CD14-positive monocyte (primary cell): ENCODE data around the gene HSPA5. TPM values are rescaled to one million over a fixed set of nuclear protein-coding genes. Genes with fewer than 3 reads are reported as not detected.

Experiments
- DNase-seq, 3 donors: peaks; one replicate each; pipeline ENCODE4 v3.0.0-alpha.2; 2011 to 2022
- H2AFZ ChIP-seq: 2 replicates; pipeline ENCODE4 v1.6.0; 2012; ENCODE audit warnings: mild to moderate bottlenecking, low read depth, low read length, inconsistent platforms; ENCODE audit not compliant: insufficient read depth, poor library complexity, severe bottlenecking
- H3K27ac ChIP-seq, 2 donors: 1 replicate in 1 of 2; 2 replicates in 1 of 2; pipeline ENCODE4 v1.5.1; 2012 to 2013; ENCODE audit warnings: low read length in 2 of 2, control low read depth in 1 of 2, inconsistent platforms in 1 of 2, low read depth in 1 of 2, mild to moderate bottlenecking in 1 of 2
- H3K27me3 ChIP-seq, 2 donors: one replicate each; pipeline versions ENCODE4 v1.6.0 to v1.6.1; 2011 to 2013; ENCODE audit warnings: low read length in 2 of 2; ENCODE audit not compliant: control insufficient read depth in 2 of 2, insufficient read depth in 2 of 2
- H3K36me3 ChIP-seq, 2 donors: replicated peaks in 1 of 2; 1 replicate in 1 of 2; 2 replicates in 1 of 2; pipeline versions ENCODE4 v1.5.1 to v1.6.1; 2012 to 2013; ENCODE audit warnings: low read length in 2 of 2, control low read depth in 1 of 2, inconsistent platforms in 1 of 2, mild to moderate bottlenecking in 1 of 2; ENCODE audit not compliant: insufficient read depth in 2 of 2, control insufficient read depth in 1 of 2
- H3K4me1 ChIP-seq, 2 donors: 1 replicate in 1 of 2; 2 replicates in 1 of 2; pipeline versions ENCODE4 v1.5.1 to v1.6.1; 2012 to 2013; ENCODE audit warnings: low read length in 2 of 2, control low read depth in 1 of 2, inconsistent platforms in 1 of 2, mild to moderate bottlenecking in 1 of 2, moderate library complexity in 1 of 2; ENCODE audit not compliant: insufficient read depth in 2 of 2, control insufficient read depth in 1 of 2
- H3K4me2 ChIP-seq: replicated peaks from 2 replicates; pipeline ENCODE3; 2012; ENCODE audit warnings: low read length, moderate library complexity, mild to moderate bottlenecking; ENCODE audit not compliant: poor library complexity, severe bottlenecking; ENCODE audit errors: extremely low read depth
- H3K4me3 ChIP-seq, 3 experiments: fragments of 200-600 bp in 1 of 3; sonication (generic) in 1 of 3; replicated peaks in 1 of 3; 1 replicate in 2 of 3; 2 replicates in 1 of 3; pipeline ENCODE4 v1.5.1; 2011 to 2013; ENCODE audit warnings: low read length in 3 of 3, mild to moderate bottlenecking in 3 of 3, control low read depth in 2 of 3, low read depth in 2 of 3, inconsistent platforms in 1 of 3, moderate library complexity in 1 of 3
- H3K79me2 ChIP-seq: 2 replicates; pipeline ENCODE4 v1.6.0; 2012; ENCODE audit warnings: mild to moderate bottlenecking, control low read depth, inconsistent platforms, low read length, moderate library complexity; ENCODE audit not compliant: insufficient read depth
- H3K9ac ChIP-seq: 2 replicates; pipeline ENCODE4 v1.6.0; 2017; ENCODE audit warnings: low read length, mild to moderate bottlenecking; ENCODE audit not compliant: insufficient read depth, poor library complexity, severe bottlenecking
- H3K9me3 ChIP-seq, 2 donors: replicated peaks in 1 of 2; 1 replicate in 1 of 2; 2 replicates in 1 of 2; pipeline versions ENCODE4 v1.5.1 to v1.6.1; 2012 to 2013; ENCODE audit warnings: low read length in 2 of 2, control low read depth in 1 of 2; ENCODE audit not compliant: control insufficient read depth in 1 of 2, insufficient read depth in 1 of 2
- H4K20me1 ChIP-seq: 2 replicates; pipeline ENCODE4 v1.6.0; 2012; ENCODE audit warnings: mild to moderate bottlenecking, low read length, control low read depth, moderate library complexity; ENCODE audit not compliant: insufficient read depth
- H3K27ac Mint-ChIP-seq, 7 donors: one replicate each; pipeline ENCODE4 v1.8.0; 2020; ENCODE audit warnings: mild to moderate bottlenecking in 7 of 7, mixed read lengths in 7 of 7, moderate library complexity in 6 of 7, inconsistent platforms in 2 of 7
- H3K27me3 Mint-ChIP-seq, 3 donors: one replicate each; pipeline ENCODE4 v1.8.0; 2021 to 2022; ENCODE audit warnings: low read depth in 3 of 3, mild to moderate bottlenecking in 3 of 3, mixed read lengths in 3 of 3, moderate library complexity in 3 of 3, inconsistent platforms in 1 of 3
- H3K36me3 Mint-ChIP-seq, 2 donors: one replicate each; pipeline ENCODE4 v1.8.0; 2020; ENCODE audit warnings: mixed read lengths in 2 of 2, inconsistent platforms in 1 of 2, mild to moderate bottlenecking in 1 of 2
- H3K4me1 Mint-ChIP-seq: one replicate; pipeline ENCODE4 v1.8.0; 2020; ENCODE audit warnings: mild to moderate bottlenecking, mixed read lengths
- H3K4me3 Mint-ChIP-seq, 2 donors: one replicate each; pipeline ENCODE4 v1.8.0; 2020; ENCODE audit warnings: mild to moderate bottlenecking in 2 of 2, mixed read lengths in 2 of 2, moderate library complexity in 1 of 2
- H3K9me3 Mint-ChIP-seq, 7 donors: one replicate each; pipeline ENCODE4 v1.8.0; 2020 to 2022; ENCODE audit warnings: mixed read lengths in 7 of 7, mild to moderate bottlenecking in 6 of 7, moderate library complexity in 6 of 7, inconsistent platforms in 2 of 7
- CTCF ChIP-seq: fragments of 200-600 bp; IDR thresholded peaks from one replicate; pipeline ENCODE4 v1.8.0; 2022; ENCODE audit warnings: antibody characterized with exemption, mild to moderate bottlenecking
- WGBS: methylation state at CpG from one replicate; pipeline ENCODE4 v1.1.5; 2013; ENCODE audit warnings: missing lambda C conversion rate; ENCODE audit not compliant: insufficient coverage; 5-methylcytosine and 5-hydroxymethylcytosine counted together
- intact Hi-C, 2 donors: fragments of 100-400 bp; cut with micrococcal nuclease; formaldehyde crosslinking; loops; one replicate each; pipeline versions ENCODE4 v1.15.0 to v1.15.1; 2023
- polyA plus RNA-seq, 3 donors: library from polyadenylated mRNA; depleted of rRNA in 1 of 3; unstranded in 2 of 3; stranded (reverse) in 1 of 3; fragments of 300-500 nt in 2 of 3; fragments of >200 nt in 1 of 3; fragmentation: Illumina TruSeq in 2 of 3; gene quantifications; 1 replicate in 2 of 3; 2 replicates in 1 of 3; pipeline ENCODE4 v1.2.3, GENCODE V29; 2012 to 2021

HSPA5 gene
- polyA plus RNA-seq, 3 donors, result 105 to 238 (median 156) TPM

- H3K9me3 Mint-ChIP-seq, result peaks cover 0 to 3% (median 0%) of the 10 kb centered on the region in 7 donors
- peaks cover 52 to 56% of the 10 kb centered on the region in 2 donors for H3K36me3 Mint-ChIP-seq
- Histone ChIP-seq H3K27me3 (no peaks in the 10 kb centered on the region), H3K36me3 (peaks cover 46 to 51% of the 10 kb centered on the region in 2 donors), H3K4me2 (peak overlapping the region; percentile 89), H4K20me1 (peaks cover 62% of the 10 kb centered on the region), H3K4me1 (peaks cover 40 to 72% of the 10 kb centered on the region in 2 donors), H3K4me3 (peak overlapping the region; percentile 71 to 97 (median 94)), H3K79me2 (peaks cover 70% of the 10 kb centered on the region), H3K9ac (peak overlapping the region; percentile 99), H3K9me3 (no peaks in the 10 kb centered on the region), H3K27ac (peak overlapping the region; percentile 95 to 99), H2AFZ (no peak overlapping the region)
- WGBS, result 60% methylated on average over 2 of the region's 8 CpGs
- peak overlapping the region; percentile 96 to 100 (median 99) for H3K27ac Mint-ChIP-seq
- H3K27me3 Mint-ChIP-seq, result no peaks in the 10 kb centered on the region
- peak overlapping the region; percentile 98 to 99 for H3K4me3 Mint-ChIP-seq
- intact Hi-C loops, result loop anchor here (2.0 to 5.0 kb wide), 5 partner anchors 21 to 53 kb away; partner anchors contain the start of genes GAPVD1 (in 2 of the 2), PPP6C (in 2 of the 2) and RABEPK (in 1 of the 2)
- TF ChIP-seq CTCF, result no peak
- DNase-seq, result no peak
- peaks cover 57% of the 10 kb centered on the region for H3K4me1 Mint-ChIP-seq
Measured at GRCh38 chr9:125239631-125240597, 1.2 kb downstream of the HSPA5 start.

GRCh38 chr9:125238915-125239446 lies 2.2 kb downstream of the HSPA5 start:
- Histone ChIP-seq H3K4me3 (peak overlapping the region in 2 of 3 experiments; percentile 71 to 97), H2AFZ (no peak overlapping the region), H3K27me3 (no peaks in the 10 kb centered on the region), H3K4me2 (peak overlapping the region; percentile 89), H3K9me3 (no peaks in the 10 kb centered on the region), H3K79me2 (peaks cover 70% of the 10 kb centered on the region), H3K9ac (no peak overlapping the region), H3K4me1 (peaks cover 40 to 72% of the 10 kb centered on the region in 2 donors), H4K20me1 (peaks cover 69% of the 10 kb centered on the region), H3K36me3 (peaks cover 49 to 57% of the 10 kb centered on the region in 2 donors), H3K27ac (peak overlapping the region in 1 of 2 donors; percentile 99)
- intact Hi-C loops, result loop anchor here in 1 of 2 donors (5.0 kb wide), 2 partner anchors 33 to 37 kb away; partner anchors contain the start of gene RABEPK
- Mint-ChIP-seq H3K4me3 (peak overlapping the region in 1 of 2 donors; percentile 99), H3K9me3 (peaks cover 0 to 3% (median 0%) of the 10 kb centered on the region in 7 donors), H3K4me1 (peaks cover 57% of the 10 kb centered on the region), H3K27ac (peak overlapping the region in 6 of 7 donors; percentile 6 to 71 (median 54)), H3K36me3 (peaks cover 52 to 56% of the 10 kb centered on the region in 2 donors), H3K27me3 (no peaks in the 10 kb centered on the region)
- DNase-seq, result no peak
- WGBS, result 86% methylated on average over 7 of the region's 14 CpGs
- no peak for TF ChIP-seq CTCF
